GM23338 (cell line): Measurements from ENCODE around the gene PARP3. TPM values are rescaled to one million over a fixed set of nuclear protein-coding genes. Genes with fewer than 3 reads are reported as not detected.

Experiments
- ATAC-seq: fragments of 200-7000 bp; cut with Tn5 transposase; 3 replicates; pipeline ENCODE4 v1.9.1; 2020
- DNase-seq: peaks from one replicate; pipeline ENCODE4 v3.0.0-alpha.2; 2015; ENCODE audit warnings: low spot score
- H2AFZ ChIP-seq: fragments of 200-600 bp; sonication (generic); 2 replicates; pipeline ENCODE4 v1.8.0; 2016; ENCODE audit warnings: antibody characterized with exemption, mild to moderate bottlenecking, moderate library complexity
- H3F3A ChIP-seq: fragments of 200-600 bp; sonication (generic); replicated peaks from 2 replicates; pipeline ENCODE4 v1.8.0; 2017; ENCODE audit warnings: antibody characterized with exemption, mixed run types, low read depth
- H3K27ac ChIP-seq: fragments of 200-600 bp; sonication (generic); 2 replicates; pipeline ENCODE4 v1.6.1; 2016; ENCODE audit warnings: low read depth
- H3K27me3 ChIP-seq: fragments of 200-600 bp; sonication (generic); 2 replicates; pipeline ENCODE4 v1.8.0; 2016; ENCODE audit warnings: mild to moderate bottlenecking, mixed run types, moderate library complexity; ENCODE audit not compliant: insufficient read depth
- H3K36me3 ChIP-seq: fragments of 200-600 bp; sonication (generic); 2 replicates; pipeline ENCODE4 v1.8.0; 2016; ENCODE audit warnings: mild to moderate bottlenecking; ENCODE audit not compliant: insufficient read depth
- H3K4me1 ChIP-seq: fragments of 200-600 bp; sonication (generic); 2 replicates; pipeline ENCODE4 v1.8.0; 2016; ENCODE audit warnings: mild to moderate bottlenecking, moderate library complexity; ENCODE audit not compliant: insufficient read depth
- H3K4me2 ChIP-seq: fragments of 200-600 bp; sonication (generic); 2 replicates; pipeline ENCODE4 v1.7.1; 2017; ENCODE audit warnings: mixed run types
- H3K4me3 ChIP-seq: fragments of 200-600 bp; sonication (generic); 2 replicates; pipeline ENCODE4 v1.6.1; 2016; ENCODE audit warnings: mixed run types
- H3K79me2 ChIP-seq: fragments of 200-600 bp; sonication (generic); replicated peaks from 2 replicates; pipeline ENCODE4 v1.8.0; 2017; ENCODE audit warnings: mild to moderate bottlenecking; ENCODE audit not compliant: insufficient read depth
- H3K9me2 ChIP-seq: fragments of 200-600 bp; sonication (generic); 2 replicates; pipeline ENCODE4 v1.8.0; 2017; ENCODE audit not compliant: insufficient read depth
- H4K20me1 ChIP-seq: fragments of 200-600 bp; sonication (generic); replicated peaks from 2 replicates; pipeline ENCODE4 v1.8.0; 2017; ENCODE audit warnings: mild to moderate bottlenecking; ENCODE audit not compliant: insufficient read depth
- H3K27ac Mint-ChIP-seq: 2 replicates; pipeline ENCODE4 v1.8.0; 2020; ENCODE audit warnings: inconsistent platforms, mild to moderate bottlenecking, moderate library complexity, mixed read lengths
- H3K27me3 Mint-ChIP-seq: 3 replicates; pipeline ENCODE4 v1.8.0; 2022; ENCODE audit warnings: low read depth, mild to moderate bottlenecking, moderate library complexity, mixed read lengths, inconsistent platforms; ENCODE audit not compliant: insufficient read depth, poor library complexity
- H3K36me3 Mint-ChIP-seq: 3 replicates; pipeline ENCODE4 v1.8.0; 2021; ENCODE audit warnings: low read depth, mild to moderate bottlenecking, inconsistent platforms, moderate library complexity, mixed read lengths
- H3K4me1 Mint-ChIP-seq: 3 replicates; pipeline ENCODE4 v1.8.0; 2020; ENCODE audit warnings: mild to moderate bottlenecking, inconsistent platforms, mixed read lengths
- H3K4me3 Mint-ChIP-seq: 3 replicates; pipeline ENCODE4 v1.8.0; 2021; ENCODE audit warnings: moderate library complexity, mild to moderate bottlenecking, inconsistent platforms, mixed read lengths
- H3K9me3 Mint-ChIP-seq: 3 replicates; pipeline ENCODE4 v1.8.0; 2020; ENCODE audit warnings: moderate library complexity, mild to moderate bottlenecking, inconsistent platforms, mixed read lengths
- CREB1 ChIP-seq: fragments of 250-450 bp; sonication (Bioruptor Pico); IDR thresholded peaks from 2 replicates; pipeline ENCODE4 v1.5.0; 2020; ENCODE audit warnings: low read depth, mild to moderate bottlenecking, moderate library complexity
- CTCF ChIP-seq, 2 experiments: fragments of 200-600 bp in 1 of 2; sonication (generic) in 1 of 2; conservative IDR thresholded peaks; 2 replicates each; pipeline versions ENCODE4 v1.5.1 to v1.6.1; 2016 to 2017; ENCODE audit warnings: antibody characterized with exemption in 2 of 2, low read depth in 2 of 2, mild to moderate bottlenecking in 2 of 2, moderate library complexity in 1 of 2
- ETS1 ChIP-seq: IDR thresholded peaks from 2 replicates; pipeline ENCODE4 v1.6.1; 2016; ENCODE audit warnings: antibody characterized with exemption
- EZH2 ChIP-seq: fragments of 200-600 bp; sonication (generic); IDR thresholded peaks from one replicate; pipeline ENCODE4 v1.8.0; 2017; ENCODE audit warnings: antibody characterized with exemption, mild to moderate bottlenecking, low read depth; ENCODE audit not compliant: unreplicated experiment
- EZH2phosphoT487 ChIP-seq: fragments of 200-600 bp; sonication (generic); IDR thresholded peaks from one replicate; pipeline ENCODE4 v1.8.1; 2018; ENCODE audit warnings: antibody characterized with exemption; ENCODE audit not compliant: unreplicated experiment
- JUNB ChIP-seq: IDR thresholded peaks from one replicate; pipeline ENCODE4 v1.6.1; 2016; ENCODE audit warnings: antibody characterized with exemption; ENCODE audit not compliant: unreplicated experiment
- NANOG ChIP-seq: IDR thresholded peaks from 2 replicates; pipeline ENCODE4 v1.6.1; 2016; ENCODE audit warnings: antibody characterized with exemption, borderline replicate concordance
- POLR2AphosphoS5 ChIP-seq: IDR thresholded peaks from 2 replicates; pipeline ENCODE4 v1.6.1; 2016; ENCODE audit warnings: antibody characterized with exemption, low read depth
- REST ChIP-seq: IDR thresholded peaks from one replicate; pipeline ENCODE4 v1.6.1; 2018; ENCODE audit warnings: antibody characterized with exemption; ENCODE audit not compliant: unreplicated experiment
- STAT1 ChIP-seq: IDR thresholded peaks from one replicate; pipeline ENCODE4 v1.6.1; 2016; ENCODE audit warnings: antibody characterized with exemption; ENCODE audit not compliant: unreplicated experiment
- ZNF114 ChIP-seq: fragments of 250-450 bp; sonication (Bioruptor Pico); IDR thresholded peaks from 2 replicates; pipeline ENCODE4 v1.5.0; 2020; ENCODE audit warnings: mild to moderate bottlenecking, moderate library complexity
- ZNF331 ChIP-seq: fragments of 250-450 bp; sonication (Bioruptor Pico); IDR thresholded peaks from 2 replicates; pipeline ENCODE4 v1.5.0; 2020; ENCODE audit warnings: low read depth, mild to moderate bottlenecking, moderate library complexity
- ZNF462 ChIP-seq: fragments of 250-450 bp; sonication (Bioruptor Pico); IDR thresholded peaks from 2 replicates; pipeline ENCODE4 v1.5.0; 2020; ENCODE audit warnings: mild to moderate bottlenecking, moderate library complexity
- polyA plus RNA-seq: library from polyadenylated mRNA; unstranded; fragments of >200 nt; fragmentation: Nextera tagmentation; extraction: Ambion mirVana; gene quantifications from 2 replicates; pipeline ENCODE4 v1.2.1, GENCODE V29; 2016
- total RNA-seq: library from RNA; depleted of rRNA; stranded (reverse); fragments of >200 nt; shearing (Covaris generic); gene quantifications from 2 replicates; pipeline ENCODE4 v1.2.3, GENCODE V29; 2014

PARP3 gene
- total and polyA plus RNA-seq, 2 experiments from 2014 or later = 0.76 to 1.1 TPM

GRCh38 chr3:51938780-51939425 is 3.3 kb upstream of the PARP3 start:
- no peak overlapping the region for H2AFZ ChIP-seq
- no peak overlapping the region for H3K27ac ChIP-seq
- H3K4me3 ChIP-seq = no peak overlapping the region
- no peak overlapping the region for H3K4me2 ChIP-seq
- DNase-seq = no peak
- no peak for ATAC-seq
- H3K36me3 ChIP-seq = peaks cover 12% of the 10 kb centered on the region
- peaks cover 25% of the 10 kb centered on the region for H3K79me2 ChIP-seq
- no peak overlapping the region for H3K4me3 Mint-ChIP-seq
- H3K27ac Mint-ChIP-seq = peak overlapping the region; percentile 40; the same call in 1 of the 2 replicates
- H3K4me1 ChIP-seq = peaks cover 9% of the 10 kb centered on the region; the same call in 1 of the 2 replicates
- peaks cover 12% of the 10 kb centered on the region for H4K20me1 ChIP-seq
- H3K9me3 Mint-ChIP-seq = no peaks in the 10 kb centered on the region
- 0 out of 2 replicates have a peak, but pooled peaks cover 2% of the 10 kb centered on the region for H3F3A ChIP-seq
- peaks cover 18% of the 10 kb centered on the region for H3K4me1 Mint-ChIP-seq
- no peaks in the 10 kb centered on the region for H3K9me2 ChIP-seq
- no peaks in the 10 kb centered on the region for H3K27me3 ChIP-seq
- H3K36me3 Mint-ChIP-seq = peaks cover 65% of the 10 kb centered on the region
- H3K27me3 Mint-ChIP-seq = peaks cover 20% of the 10 kb centered on the region
- no peak for TF ChIP-seq CTCF (conservative IDR thresholded peaks at IDR 0.05; ENCODE audit: low read depth in 2 of 2)
- no peak for TF ChIP-seq JUNB
- TF ChIP-seq EZH2 = no peak
- no peak for TF ChIP-seq ZNF462 (CRISPR knock-in tag)
- TF ChIP-seq STAT1 = no peak
- TF ChIP-seq EZH2phosphoT487 = no peak
- TF ChIP-seq ETS1 = no peak
- TF ChIP-seq NANOG = no peak
- no peak for TF ChIP-seq ZNF331 (CRISPR knock-in tag)
- no peak for TF ChIP-seq CREB1 (CRISPR knock-in tag)
- no peak for TF ChIP-seq REST
- TF ChIP-seq POLR2AphosphoS5 = no peak
- TF ChIP-seq ZNF114 (CRISPR knock-in tag) = no peak
